ENCODE measurements around the gene CASK.

- TF ChIP-seq CTCF (conservative IDR thresholded peaks at IDR 0.05 in 1 of 2, IDR thresholded peaks at IDR 0.05 in 1 of 2; ENCODE audit: low read depth in 1 of 2, low read length in 2 of 2) (no peak), EZH2 (IDR thresholded peaks at IDR 0.05; ENCODE audit: low read length, missing control alignments) (no peak)
These were observed 233.6 kb downstream of the CASK start for GRCh38 chrX:41689711-41690110.

All from fibroblast of lung (primary cell).